Chondrocyte (in vitro differentiated cells): ENCODE results near the gene RANGAP1. TPM values are rescaled to one million over a fixed set of nuclear protein-coding genes. Genes with fewer than 3 reads are reported as not detected.

Experiments
- DNase-seq: peaks from one replicate; pipeline ENCODE4 v3.0.0; 2021; ENCODE audit warnings: mixed read lengths, low spot score
- H3K27ac Mint-ChIP-seq: one replicate; pipeline ENCODE4 v1.8.0; 2021; ENCODE audit warnings: mild to moderate bottlenecking, moderate library complexity, mixed read lengths; ENCODE audit not compliant: unreplicated experiment
- H3K27me3 Mint-ChIP-seq: 2 replicates; pipeline ENCODE4 v1.8.0; 2021; ENCODE audit warnings: low read depth, mixed read lengths
- H3K36me3 Mint-ChIP-seq: 2 replicates; pipeline ENCODE4 v1.8.0; 2021; ENCODE audit warnings: low read depth, mixed read lengths
- H3K4me1 Mint-ChIP-seq: 2 replicates; pipeline ENCODE4 v1.8.0; 2021; ENCODE audit warnings: low read depth, mild to moderate bottlenecking, mixed read lengths
- H3K4me3 Mint-ChIP-seq: one replicate; pipeline ENCODE4 v1.8.0; 2021; ENCODE audit warnings: mild to moderate bottlenecking, moderate library complexity, mixed read lengths; ENCODE audit not compliant: unreplicated experiment
- H3K9me3 Mint-ChIP-seq: 2 replicates; pipeline ENCODE4 v1.8.0; 2021; ENCODE audit warnings: low read depth, mixed read lengths
- CTCF ChIP-seq: fragments of 200-600 bp; sonication (generic); IDR thresholded peaks from 2 replicates; pipeline ENCODE4 v1.5.0; 2021; ENCODE audit warnings: antibody characterized with exemption, mild to moderate bottlenecking, moderate library complexity
- total RNA-seq: library from RNA; stranded (reverse); gene quantifications from 3 replicates; pipeline ENCODE4 v1.2.1, GENCODE V29; 2021

Gene RANGAP1
- total RNA-seq, 1 donor from 2014 or later = 35.4 TPM

- Mint-ChIP-seq H3K36me3 (peaks cover 20% of the 10 kb centered on the region), H3K9me3 (peaks cover 7% of the 10 kb centered on the region), H3K4me3 (peak overlapping the region; percentile 45), H3K27me3 (no peaks in the 10 kb centered on the region), H3K27ac (no peak overlapping the region), H3K4me1 (peaks cover 35% of the 10 kb centered on the region)
- TF ChIP-seq CTCF = no peak
- no peak for DNase-seq
Measured at GRCh38 chr22:41215409-41215808, 70.6 kb downstream of the RANGAP1 start.

- H3K4me1 Mint-ChIP-seq = peaks cover 14% of the 10 kb centered on the region
- no peak for TF ChIP-seq CTCF
- H3K9me3 Mint-ChIP-seq = no peaks in the 10 kb centered on the region
- no peaks in the 10 kb centered on the region for H3K27me3 Mint-ChIP-seq
- peak overlapping the region; percentile 1 for H3K4me3 Mint-ChIP-seq
- H3K27ac Mint-ChIP-seq = no peak overlapping the region
- peaks cover 9% of the 10 kb centered on the region for H3K36me3 Mint-ChIP-seq
- no peak for DNase-seq
Measured at GRCh38 chr22:41206719-41207118, 79.3 kb downstream of the RANGAP1 start.

- Mint-ChIP-seq H3K9me3 (no peaks in the 10 kb centered on the region), H3K4me1 (peaks cover 14% of the 10 kb centered on the region), H3K27me3 (no peaks in the 10 kb centered on the region), H3K27ac (peak within 1 kb of the TSS; percentile 92), H3K4me3 (peak within 1 kb of the TSS; percentile 90), H3K36me3 (peaks cover 6% of the 10 kb centered on the region)
- DNase-seq = peak; percentile 98
- no peak for TF ChIP-seq CTCF
Measured at GRCh38 chr22:41204992-41205900, 80.7 kb downstream of the RANGAP1 start, which contains the start of gene L3MBTL2. L3MBTL2 (plus strand) TSS chr22:41205312; CDS start chr22:41205363, 51 bp downstream.

- Mint-ChIP-seq H3K4me3 (no peak overlapping the region), H3K4me1 (peaks cover 14% of the 10 kb centered on the region), H3K9me3 (no peaks in the 10 kb centered on the region), H3K27ac (no peak overlapping the region), H3K27me3 (peaks cover 3% of the 10 kb centered on the region), H3K36me3 (peaks cover 1% of the 10 kb centered on the region)
- no peak for DNase-seq
- TF ChIP-seq CTCF = no peak
Measured at GRCh38 chr22:41204066-41204465, 81.9 kb downstream of the RANGAP1 start.

- TF ChIP-seq CTCF = no peak
- Mint-ChIP-seq H3K27ac (no peak overlapping the region), H3K9me3 (no peaks in the 10 kb centered on the region)
Measured at GRCh38 chr22:41203118-41203517, 82.9 kb downstream of the RANGAP1 start.

More at GRCh38 chr22:41203118-41203517, 82.9 kb downstream of the RANGAP1 start:
- Mint-ChIP-seq H3K4me1 (peaks cover 19% of the 10 kb centered on the region), H3K27me3 (peaks cover 3% of the 10 kb centered on the region), H3K4me3 (no peak overlapping the region), H3K36me3 (no peaks in the 10 kb centered on the region)
- DNase-seq = no peak
